Renal pelvis (tissue), 4 donors: ENCODE data around the gene BAG5. TPM values are rescaled to one million over a fixed set of nuclear protein-coding genes. Genes with fewer than 3 reads are reported as not detected.
"Not testable (repeated sequence)": the region's sequence is repeated elsewhere in the genome, so short reads cannot be mapped to it uniquely, and the experiment has no call there.

Source experiments
- DNase-seq: peaks from one replicate; pipeline ENCODE4 v3.0.0-alpha.2; 2013
- polyA plus RNA-seq, 3 donors: library from polyadenylated mRNA; unstranded; fragments of 120-200 nt; gene quantifications; one replicate each; pipeline ENCODE4 v1.2.1, GENCODE V29; 2013; ENCODE audit not compliant: insufficient read length in 3 of 3

The BAG5 gene
- polyA plus RNA-seq, 3 donors: 28.2 to 31.6 (median 28.9) TPM

- no peak for DNase-seq
Measured at GRCh38 chr14:103512701-103513611, 49.5 kb downstream of the BAG5 start.

GRCh38 chr14:103512180-103512579 is 50.3 kb downstream of the BAG5 start:
- DNase-seq: not testable (repeated sequence)

DNA sequence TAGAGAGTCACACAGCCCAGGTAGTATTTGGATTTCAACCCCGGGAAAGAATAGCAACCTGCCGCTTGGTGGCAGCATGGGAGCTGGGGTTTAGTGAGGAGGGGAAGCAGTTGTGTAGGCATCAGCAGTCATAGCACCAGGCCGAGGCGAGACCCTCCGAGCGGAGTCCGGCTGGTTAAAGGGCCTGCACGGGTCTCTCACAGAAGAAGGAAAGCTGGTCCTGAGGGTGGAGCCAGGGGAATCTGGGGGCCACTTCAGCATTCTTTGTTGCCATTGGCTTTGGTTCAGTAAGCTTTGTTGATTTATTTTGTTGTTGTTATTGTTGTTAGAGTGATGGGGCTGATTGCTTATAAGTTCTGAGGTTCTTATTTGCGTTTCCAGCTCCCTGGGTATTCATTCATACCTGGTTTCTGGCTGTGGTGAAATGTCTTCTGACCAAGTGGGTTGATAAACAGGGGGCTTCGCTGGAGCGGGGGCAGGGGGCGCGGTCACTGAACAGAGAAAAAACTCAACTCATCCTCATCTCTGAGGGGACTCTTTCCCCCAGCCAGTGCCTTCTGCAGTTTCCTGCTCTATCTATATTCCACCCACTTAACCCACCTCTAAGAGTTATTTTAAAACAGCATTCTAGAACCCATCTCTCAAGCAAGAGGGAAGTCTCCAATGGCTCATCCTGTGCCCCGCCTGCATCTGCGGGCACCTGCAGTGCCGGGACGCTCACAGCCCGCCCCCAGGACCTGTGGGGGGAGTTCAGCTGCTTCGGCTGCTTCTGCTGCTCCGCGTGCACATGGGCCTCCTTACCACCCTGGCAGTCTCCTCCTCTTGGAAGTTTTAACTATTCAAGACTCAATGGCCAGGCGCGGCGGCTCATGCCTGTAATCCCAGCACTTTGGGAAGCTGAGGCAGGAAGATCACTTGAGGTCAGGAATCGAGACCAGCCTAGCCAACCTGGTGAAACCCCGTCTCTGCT is 51.4 kb downstream of the BAG5 start:
- DNase-seq: no peak

DNA sequence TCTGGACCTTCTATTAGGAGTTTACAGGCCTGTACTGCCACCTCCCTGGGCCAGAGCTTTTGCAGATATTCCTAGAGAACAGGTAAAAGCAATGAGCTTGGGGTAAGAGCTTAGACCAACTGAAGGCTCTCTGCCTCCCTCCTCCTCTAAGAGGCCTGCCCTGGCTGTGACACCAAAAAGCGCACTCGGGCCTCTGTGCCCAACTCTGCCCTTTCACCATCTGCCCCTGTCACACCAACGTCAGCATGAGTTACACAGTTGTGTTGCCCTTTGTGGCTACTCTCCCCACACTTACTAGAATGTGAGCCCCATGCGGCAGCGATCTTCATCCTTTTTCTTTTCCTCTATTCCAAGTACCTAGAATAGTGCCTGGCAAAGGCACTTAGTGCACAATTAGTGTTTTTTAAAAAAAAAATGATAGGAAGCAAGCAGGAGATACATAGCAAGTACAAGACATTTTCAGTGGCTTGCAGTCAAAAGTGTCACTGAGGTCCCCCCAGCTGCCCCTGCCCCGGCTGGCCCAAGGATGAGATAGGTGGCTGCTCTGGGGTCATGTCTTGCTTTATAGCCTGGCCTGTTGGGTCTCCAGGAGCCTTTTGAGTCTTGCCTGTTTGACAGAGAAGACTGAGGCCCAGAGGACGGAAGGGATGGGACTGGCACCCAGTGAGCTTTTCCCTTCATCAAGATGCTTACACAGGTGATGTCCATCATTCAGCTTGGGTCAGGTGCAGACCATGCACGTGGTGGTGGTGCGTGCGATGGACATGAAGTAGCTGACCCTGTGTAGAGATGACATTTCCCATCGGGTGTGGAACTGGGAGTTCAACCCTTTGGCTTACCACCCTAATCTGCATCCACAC is 52.4 kb downstream of the BAG5 start:
- no peak for DNase-seq

DNA sequence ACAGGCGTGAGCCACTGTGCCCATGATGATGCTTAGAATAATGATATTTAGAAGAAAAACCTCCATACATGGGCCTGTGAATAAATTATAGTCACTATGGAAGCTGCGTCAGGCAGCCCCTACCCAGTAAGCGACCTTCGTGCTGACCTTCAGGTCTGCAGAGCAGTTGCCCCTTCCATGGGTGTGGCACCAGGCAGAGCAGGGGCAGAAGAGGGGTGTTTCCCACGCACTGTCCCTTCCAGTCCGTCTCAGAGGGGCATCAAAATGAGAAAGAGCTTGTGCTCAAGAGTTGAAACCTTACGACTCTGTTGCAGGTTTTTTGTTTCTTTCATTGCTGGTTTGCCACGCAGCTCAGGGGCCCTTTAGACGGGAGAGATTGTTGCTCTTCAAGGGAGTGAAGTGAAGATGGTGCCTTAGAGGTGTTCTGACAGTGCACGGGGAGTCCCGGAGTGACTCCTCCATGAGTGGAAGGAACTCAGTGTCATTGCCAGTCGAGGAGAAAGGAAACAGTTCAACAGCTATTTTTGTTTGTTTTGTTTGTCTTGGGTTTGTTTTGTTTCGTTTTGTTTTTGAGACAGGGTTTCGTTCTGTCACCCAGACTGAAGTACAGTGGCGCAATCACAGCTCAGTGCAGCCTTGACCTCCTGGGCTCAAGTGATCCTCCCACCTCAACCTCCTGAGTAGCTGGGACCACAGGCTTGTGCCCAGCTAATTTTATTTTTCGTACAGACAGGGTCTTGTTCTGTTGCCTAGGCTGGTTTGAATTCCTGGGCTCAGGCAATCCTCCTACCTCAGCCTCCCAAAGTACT is 53.7 kb downstream of the BAG5 start:
- no peak for DNase-seq

DNA sequence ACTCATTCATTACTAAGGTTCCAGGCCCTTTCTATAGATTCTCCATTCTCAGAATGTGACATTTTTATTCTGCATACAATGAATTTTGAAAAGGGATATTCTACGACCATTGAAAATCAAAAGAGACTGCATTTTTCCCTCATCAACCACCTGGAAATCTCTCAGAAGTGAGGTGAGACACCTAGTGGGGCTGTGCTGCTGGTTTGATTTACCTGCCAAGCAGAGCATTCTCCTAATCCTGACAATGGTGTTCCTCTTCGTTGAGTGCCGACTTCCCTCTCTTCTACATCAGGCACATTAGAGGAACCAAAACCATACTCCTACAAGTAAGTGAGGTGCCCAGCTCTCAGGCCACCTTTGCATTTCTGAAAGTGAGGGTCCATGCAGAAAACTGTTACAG is 54.7 kb downstream of the BAG5 start:
- no peak for DNase-seq

Other genes starting within 250 kb of the BAG5 start
- gene EIF5, start 228.4 kb downstream of the BAG5 start, polyA plus RNA-seq: 100 to 1,000 TPM; 226 to 257 (median 257) TPM
- gene MARK3, start 177.2 kb downstream of the BAG5 start, polyA plus RNA-seq: 100 to 1,000 TPM in 2 of 3 donors, 10 to 100 TPM in 1; 92.0 to 135 (median 103) TPM
- 100 to 1,000 TPM; 185 to 228 (median 194) TPM for gene CKB, start 39.8 kb downstream of the BAG5 start, polyA plus RNA-seq
- 10 to 100 TPM in 1 of 3 donors, 1 to 10 TPM in 2; 8.9 to 10.5 (median 9.1) TPM for gene TRMT61A, start 33.5 kb downstream of the BAG5 start, polyA plus RNA-seq
- 10 to 100 TPM; 37.8 to 43.5 (median 43.4) TPM for gene COA8, start 303 bp upstream of the BAG5 start, polyA plus RNA-seq
- 100 to 1,000 TPM in 2 of 3 donors, 10 to 100 TPM in 1; 96.5 to 146 (median 145) TPM for gene KLC1, start 66.6 kb upstream of the BAG5 start, polyA plus RNA-seq
- 10 to 100 TPM; 15.5 to 23.1 (median 21.1) TPM for gene XRCC3, start 152.8 kb upstream of the BAG5 start, polyA plus RNA-seq
- gene ZFYVE21, start 153.2 kb upstream of the BAG5 start, polyA plus RNA-seq: 10 to 100 TPM; 56.2 to 61.2 (median 59.7) TPM